IMR-90 (cell line): ENCODE measurements around the gene TAF10. TPM values are rescaled to one million over a fixed set of nuclear protein-coding genes. Genes with fewer than 3 reads are reported as not detected.

Experiments used
- ATAC-seq: fragments of 200-7000 bp; cut with Tn5 transposase; 2 replicates; pipeline ENCODE4 v1.9.1; 2020; ENCODE audit warnings: low read depth, mild to moderate bottlenecking, moderate library complexity
- BruUV-seq: library from RNA; stranded (reverse); fragments of 400-500 nt; replicated peaks from 2 replicates; lab custom pipeline; 2021; lab: Mats Ljungman, UMichigan
- CTCF ChIA-PET: fragments of 300-600 bp; formaldehyde crosslinking; extraction: SDS; loops from one replicate; lab custom pipeline; 2021; ENCODE audit warnings: antibody characterized with exemption; lab: Yijun Ruan, JAX
- POLR2A ChIA-PET: fragments of 300-600 bp; sonication (Branson Sonifier 250); formaldehyde crosslinking; loops from one replicate; lab custom pipeline; 2022; ENCODE audit warnings: antibody characterized with exemption; ENCODE audit not compliant: unreplicated experiment; lab: Charles Lee
- DNase-seq: peaks from one replicate; pipeline ENCODE4 v3.0.0; 2013
- H2AFZ ChIP-seq: replicated peaks from 2 replicates; pipeline ENCODE3; 2013; ENCODE audit warnings: low read length, mild to moderate bottlenecking; ENCODE audit not compliant: poor library complexity
- H2AK5ac ChIP-seq: 2 replicates; pipeline ENCODE4 v1.6.1; 2013; ENCODE audit warnings: low read depth, low read length, inconsistent platforms
- H2AK9ac ChIP-seq: replicated peaks from 2 replicates; pipeline ENCODE3; 2013; ENCODE audit warnings: mild to moderate bottlenecking, low read depth, low read length, moderate library complexity; ENCODE audit not compliant: poor library complexity
- H2BK120ac ChIP-seq: 2 replicates; pipeline ENCODE4 v1.6.1; 2013; ENCODE audit warnings: low read depth, low read length, inconsistent platforms
- H2BK15ac ChIP-seq: 3 replicates; pipeline ENCODE4 v1.6.1; 2013; ENCODE audit warnings: low read depth, low read length, inconsistent platforms
- H2BK20ac ChIP-seq: 2 replicates; pipeline ENCODE4 v1.6.1; 2013; ENCODE audit warnings: low read depth, mild to moderate bottlenecking, inconsistent platforms, low read length, moderate library complexity
- H2BK5ac ChIP-seq: 2 replicates; pipeline ENCODE4 v1.6.1; 2013; ENCODE audit warnings: mild to moderate bottlenecking, low read depth, low read length, inconsistent platforms; ENCODE audit not compliant: poor library complexity, severe bottlenecking
- H3K14ac ChIP-seq: replicated peaks from 2 replicates; pipeline ENCODE4 v1.6.1; 2013; ENCODE audit warnings: low read depth, low read length, inconsistent platforms
- H3K18ac ChIP-seq: 2 replicates; pipeline ENCODE4 v1.6.1; 2013; ENCODE audit warnings: low read depth, low read length, control low read depth
- H3K23ac ChIP-seq: 2 replicates; pipeline ENCODE4 v1.6.1; 2013; ENCODE audit warnings: low read depth, low read length, inconsistent platforms
- H3K27ac ChIP-seq: 2 replicates; pipeline ENCODE4 v1.5.1; 2013; ENCODE audit warnings: mild to moderate bottlenecking, control low read depth, low read length; ENCODE audit not compliant: insufficient read depth
- H3K27me3 ChIP-seq: 2 replicates; pipeline ENCODE4 v1.6.1; 2013; ENCODE audit warnings: low read length; ENCODE audit not compliant: control insufficient read depth, insufficient read depth
- H3K36me3 ChIP-seq: 2 replicates; pipeline ENCODE4 v1.6.1; 2013; ENCODE audit warnings: low read length, mixed read lengths; ENCODE audit not compliant: control insufficient read depth, insufficient read depth
- H3K4ac ChIP-seq: 2 replicates; pipeline ENCODE4 v1.6.1; 2013; ENCODE audit warnings: low read depth, low read length, inconsistent platforms
- H3K4me1 ChIP-seq: 2 replicates; pipeline ENCODE4 v1.6.1; 2013; ENCODE audit warnings: low read length, mixed read lengths; ENCODE audit not compliant: control insufficient read depth, insufficient read depth
- H3K4me2 ChIP-seq: 2 replicates; pipeline ENCODE4 v1.6.1; 2013; ENCODE audit warnings: low read depth, mild to moderate bottlenecking, control low read depth, low read length, moderate library complexity
- H3K4me3 ChIP-seq: 2 replicates; pipeline ENCODE4 v1.5.1; 2013; ENCODE audit warnings: low read depth, mild to moderate bottlenecking, control low read depth, low read length, moderate library complexity; ENCODE audit not compliant: insufficient read depth
- H3K56ac ChIP-seq: 2 replicates; pipeline ENCODE4 v1.6.1; 2013; ENCODE audit warnings: low read length, inconsistent platforms; ENCODE audit not compliant: insufficient read depth; ENCODE audit errors: extremely low read depth
- H3K79me1 ChIP-seq, 2 experiments: 2 replicates each; pipeline ENCODE4 v1.6.1; 2013; ENCODE audit warnings: low read length in 2 of 2, inconsistent platforms in 1 of 2, low read depth in 1 of 2
- H3K9ac ChIP-seq: 2 replicates; pipeline ENCODE4 v1.6.1; 2013; ENCODE audit warnings: low read depth, low read length, control low read depth
- H3K9me1 ChIP-seq: 2 replicates; pipeline ENCODE4 v1.6.1; 2013; ENCODE audit warnings: low read length, inconsistent platforms; ENCODE audit not compliant: insufficient read depth
- H3K9me3 ChIP-seq: 2 replicates; pipeline ENCODE4 v1.6.1; 2013; ENCODE audit warnings: low read length; ENCODE audit not compliant: control insufficient read depth, insufficient read depth
- H4K20me1 ChIP-seq: 2 replicates; pipeline ENCODE4 v1.6.1; 2013; ENCODE audit warnings: low read length, inconsistent platforms; ENCODE audit not compliant: insufficient read depth
- H4K5ac ChIP-seq: 2 replicates; pipeline ENCODE4 v1.6.1; 2013; ENCODE audit warnings: mild to moderate bottlenecking, low read depth, low read length, control low read depth
- H4K8ac ChIP-seq, 2 experiments: 2 replicates each; pipeline ENCODE4 v1.6.1; 2013; ENCODE audit warnings: low read depth in 2 of 2, low read length in 2 of 2, control low read depth in 1 of 2, inconsistent platforms in 1 of 2
- H4K91ac ChIP-seq: 2 replicates; pipeline ENCODE4 v1.6.1; 2013; ENCODE audit warnings: low read depth, low read length, inconsistent platforms; ENCODE audit not compliant: insufficient read depth
- BHLHE40 ChIP-seq: fragments of 150-350 bp; IDR thresholded peaks from 2 replicates; pipeline ENCODE4 v1.6.1; 2016; ENCODE audit warnings: mild to moderate bottlenecking, low read depth, low read length
- FOS ChIP-seq: fragments of 150-350 bp; IDR thresholded peaks from 2 replicates; pipeline ENCODE4 v1.6.1; 2016; ENCODE audit warnings: low read depth, low read length
- MAFK ChIP-seq: IDR thresholded peaks from 2 replicates; pipeline ENCODE4 v1.6.1; 2012; ENCODE audit warnings: low read depth, low read length, improper control_type of control experiment
- MAZ ChIP-seq: IDR thresholded peaks from 2 replicates; pipeline ENCODE4 v1.6.1; 2012; ENCODE audit warnings: low read depth, mild to moderate bottlenecking, low read length, improper control_type of control experiment, moderate library complexity, borderline replicate concordance
- NFE2L2 ChIP-seq: fragments of 150-350 bp; IDR thresholded peaks from 2 replicates; pipeline ENCODE4 v1.6.1; 2016; ENCODE audit warnings: low read depth, mild to moderate bottlenecking, low read length
- RAD21 ChIP-seq: IDR thresholded peaks from 2 replicates; pipeline ENCODE4 v1.6.1; 2012; ENCODE audit warnings: low read length, improper control_type of control experiment
- RCOR1 ChIP-seq: IDR thresholded peaks from 2 replicates; pipeline ENCODE4 v1.6.1; 2012; ENCODE audit warnings: mild to moderate bottlenecking, low read length, improper control_type of control experiment; ENCODE audit not compliant: insufficient replicate concordance
- RFX5 ChIP-seq: IDR thresholded peaks from 2 replicates; pipeline ENCODE4 v1.8.0; 2012; ENCODE audit warnings: low read depth, mild to moderate bottlenecking, low read length, moderate library complexity
- WGBS, 2 experiments: methylation state at CpG; one replicate each; pipeline versions ENCODE4 v1.1.5 to v1.1.7; 2013; ENCODE audit warnings: missing lambda C conversion rate in 2 of 2; ENCODE audit not compliant: insufficient read length in 1 of 2; ENCODE audit errors: extremely low coverage in 2 of 2; 5-methylcytosine and 5-hydroxymethylcytosine counted together
- dilution Hi-C: fragments of 300-500 bp; cut with HindIII; formaldehyde crosslinking; loops from one replicate; pipeline ENCODE4 v1.14.3; 2018; ENCODE audit warnings: low sequenced_read_pairs; ENCODE audit not compliant: unreplicated experiment
- in situ Hi-C: fragments of 300-500 bp; cut with MboI; formaldehyde crosslinking; loops from 3 replicates; pipeline ENCODE4 v1.14.3; 2019; ENCODE audit warnings: low sequenced_read_pairs, inconsistent platforms, mixed read lengths
- intact Hi-C: fragments of 100-400 bp; cut with micrococcal nuclease; formaldehyde crosslinking; loops from 2 replicates; pipeline ENCODE4 v1.10.0; 2022
- polyA plus RNA-seq, 3 experiments: library from polyadenylated mRNA; depleted of rRNA; stranded (reverse); fragments of >200 nt; gene quantifications; 2 replicates each; pipeline ENCODE4 v1.2.3, GENCODE V29; 2012; ENCODE audit warnings: low replicate concordance in 1 of 3
- total RNA-seq: library from RNA; depleted of rRNA; stranded (reverse); fragments of >200 nt; gene quantifications from 2 replicates; pipeline ENCODE4 v1.2.3, GENCODE V29; 2012
- TF ChIP-seq, protein P1 (sequence below): fragments of 150-350 bp; IDR thresholded peaks from 2 replicates; pipeline ENCODE4 v1.6.1; 2017; ENCODE audit warnings: mild to moderate bottlenecking, antibody characterized with exemption, low read length, low read depth
- TF ChIP-seq, protein P2 (sequence below): conservative IDR thresholded peaks from 2 replicates; pipeline ENCODE4 v1.5.1; 2012; ENCODE audit warnings: mild to moderate bottlenecking, low read depth, low read length, improper control_type of control experiment
- TF ChIP-seq, protein P3 (sequence below): fragments of 150-350 bp; IDR thresholded peaks from 2 replicates; pipeline ENCODE4 v1.6.1; 2016; ENCODE audit warnings: low read depth, mild to moderate bottlenecking, low read length, moderate library complexity, borderline replicate concordance

Gene TAF10
- total and polyA plus RNA-seq, 2 of the 4 experiments (the other 2 are of a cell fraction): 18.6 to 132 TPM

DNA sequence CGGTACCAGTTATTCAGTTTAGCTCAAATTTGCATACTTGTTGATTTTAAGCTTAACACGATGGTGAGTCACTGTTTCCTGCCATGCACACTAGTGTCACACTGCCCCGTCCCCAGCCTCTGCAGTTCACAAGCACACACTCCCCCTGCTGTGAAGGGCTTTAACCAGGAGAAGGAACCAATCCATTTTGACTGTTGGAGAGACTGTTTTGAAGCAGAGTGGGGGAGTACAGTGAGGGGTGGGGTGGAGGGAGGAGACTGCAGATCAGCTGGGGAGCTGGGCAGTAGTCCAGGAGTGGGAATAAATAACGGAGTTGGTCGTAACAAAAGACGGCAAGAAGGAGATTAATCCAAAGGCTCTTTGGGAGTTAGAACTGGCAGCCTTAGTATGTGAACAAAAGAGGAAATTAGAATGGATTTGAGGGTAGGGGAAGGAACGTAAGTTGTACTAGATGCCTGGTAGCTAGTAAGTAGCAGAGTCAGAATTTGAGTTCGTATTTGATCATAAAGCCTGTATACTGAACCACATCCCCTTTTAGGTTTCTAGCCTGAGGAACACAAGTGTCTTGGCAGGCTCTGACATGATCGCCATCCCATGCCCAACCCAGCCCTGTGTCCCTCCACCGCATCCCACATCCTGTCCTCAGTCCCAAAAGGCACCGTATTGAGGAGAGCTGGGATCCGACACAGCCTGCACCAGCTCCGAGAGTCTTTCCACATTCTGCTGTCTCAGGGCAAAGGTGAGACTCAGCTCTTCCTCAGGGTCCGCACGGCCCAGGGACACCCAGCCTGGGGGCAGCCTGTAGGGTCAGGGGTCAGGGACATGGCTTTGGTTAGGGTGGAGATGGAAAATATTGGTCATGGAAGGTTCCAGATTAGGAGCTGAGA, 6.3 kb upstream of the TAF10 start:
- BruUV-seq: no TSS peak
- TF ChIP-seq, protein P1, sequence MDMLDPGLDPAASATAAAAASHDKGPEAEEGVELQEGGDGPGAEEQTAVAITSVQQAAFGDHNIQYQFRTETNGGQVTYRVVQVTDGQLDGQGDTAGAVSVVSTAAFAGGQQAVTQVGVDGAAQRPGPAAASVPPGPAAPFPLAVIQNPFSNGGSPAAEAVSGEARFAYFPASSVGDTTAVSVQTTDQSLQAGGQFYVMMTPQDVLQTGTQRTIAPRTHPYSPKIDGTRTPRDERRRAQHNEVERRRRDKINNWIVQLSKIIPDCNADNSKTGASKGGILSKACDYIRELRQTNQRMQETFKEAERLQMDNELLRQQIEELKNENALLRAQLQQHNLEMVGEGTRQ: peak; percentile 28; the same call in 1 of the 2 replicates
- TF ChIP-seq FOS: peak; percentile 49; the same call in 1 of the 2 replicates
- peak; percentile 33; the same call in 1 of the 2 replicates for TF ChIP-seq RAD21
- TF ChIP-seq, protein P2, sequence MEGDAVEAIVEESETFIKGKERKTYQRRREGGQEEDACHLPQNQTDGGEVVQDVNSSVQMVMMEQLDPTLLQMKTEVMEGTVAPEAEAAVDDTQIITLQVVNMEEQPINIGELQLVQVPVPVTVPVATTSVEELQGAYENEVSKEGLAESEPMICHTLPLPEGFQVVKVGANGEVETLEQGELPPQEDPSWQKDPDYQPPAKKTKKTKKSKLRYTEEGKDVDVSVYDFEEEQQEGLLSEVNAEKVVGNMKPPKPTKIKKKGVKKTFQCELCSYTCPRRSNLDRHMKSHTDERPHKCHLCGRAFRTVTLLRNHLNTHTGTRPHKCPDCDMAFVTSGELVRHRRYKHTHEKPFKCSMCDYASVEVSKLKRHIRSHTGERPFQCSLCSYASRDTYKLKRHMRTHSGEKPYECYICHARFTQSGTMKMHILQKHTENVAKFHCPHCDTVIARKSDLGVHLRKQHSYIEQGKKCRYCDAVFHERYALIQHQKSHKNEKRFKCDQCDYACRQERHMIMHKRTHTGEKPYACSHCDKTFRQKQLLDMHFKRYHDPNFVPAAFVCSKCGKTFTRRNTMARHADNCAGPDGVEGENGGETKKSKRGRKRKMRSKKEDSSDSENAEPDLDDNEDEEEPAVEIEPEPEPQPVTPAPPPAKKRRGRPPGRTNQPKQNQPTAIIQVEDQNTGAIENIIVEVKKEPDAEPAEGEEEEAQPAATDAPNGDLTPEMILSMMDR: peak; percentile 28; the same call in 1 of the 2 replicates
- peak; percentile 87; the same call in 1 of the 2 replicates for TF ChIP-seq MAZ
- no peak for TF ChIP-seq NFE2L2
- TF ChIP-seq RCOR1: no peak
- TF ChIP-seq, protein P3, sequence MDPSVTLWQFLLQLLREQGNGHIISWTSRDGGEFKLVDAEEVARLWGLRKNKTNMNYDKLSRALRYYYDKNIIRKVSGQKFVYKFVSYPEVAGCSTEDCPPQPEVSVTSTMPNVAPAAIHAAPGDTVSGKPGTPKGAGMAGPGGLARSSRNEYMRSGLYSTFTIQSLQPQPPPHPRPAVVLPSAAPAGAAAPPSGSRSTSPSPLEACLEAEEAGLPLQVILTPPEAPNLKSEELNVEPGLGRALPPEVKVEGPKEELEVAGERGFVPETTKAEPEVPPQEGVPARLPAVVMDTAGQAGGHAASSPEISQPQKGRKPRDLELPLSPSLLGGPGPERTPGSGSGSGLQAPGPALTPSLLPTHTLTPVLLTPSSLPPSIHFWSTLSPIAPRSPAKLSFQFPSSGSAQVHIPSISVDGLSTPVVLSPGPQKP: no peak
- TF ChIP-seq BHLHE40: no peak; the same call in 1 of the 2 replicates
- peak; percentile 63 for TF ChIP-seq RFX5
- 0 out of 2 replicates have a peak, but pooled peaks have one; percentile 11 for TF ChIP-seq MAFK

More for the DNA sequence above, 6.3 kb upstream of the TAF10 start:
- peak; percentile 79 for ATAC-seq
- Histone ChIP-seq H2AK5ac (peak overlapping the region; percentile 93), H2BK15ac (peak overlapping the region; percentile 66; the same call in 2 of the 3 replicates), H2AK9ac (peak overlapping the region; percentile 97), H3K4me1 (peaks cover 7% of the 10 kb centered on the region), H3K4me2 (peak overlapping the region; percentile 91), H2BK20ac (peak overlapping the region; percentile 36), H2BK120ac (peak overlapping the region; percentile 65), H3K27me3 (no peaks in the 10 kb centered on the region), H4K8ac (peak overlapping the region; percentile 78 to 79), H4K91ac (peak overlapping the region; percentile 71), H3K9ac (peak overlapping the region; percentile 90), H3K4me3 (peak overlapping the region; percentile 75), H3K36me3 (peaks cover 24% of the 10 kb centered on the region; the same call in 1 of the 2 replicates), H3K23ac (peak overlapping the region; percentile 90), H3K9me3 (no peaks in the 10 kb centered on the region), H3K56ac (peak overlapping the region; percentile 72), H2BK5ac (peak overlapping the region; percentile 74), H3K27ac (peak overlapping the region; percentile 81), H3K4ac (peak overlapping the region; percentile 94), H2AFZ (peak overlapping the region; percentile 97), H3K18ac (peak overlapping the region; percentile 43), H4K5ac (peak overlapping the region; percentile 73), H3K79me1 (peaks cover 9 to 49% of the 10 kb centered on the region in 2 experiments), H4K20me1 (peaks cover 9% of the 10 kb centered on the region; the same call in 1 of the 2 replicates), H3K9me1 (peaks cover 19% of the 10 kb centered on the region), H3K14ac (peak overlapping the region; percentile 95)
- dilution Hi-C loops: no loop called here
- DNase-seq: peak; percentile 90
- CTCF ChIA-PET: interaction anchor here (0.6 to 2.4 kb wide), 11 partner anchors 14 to 239 kb away, joined by 3 to 17 read pairs (median 4); partner anchors contain the start of gene MRPL17
- 0% methylated on average over 4 of the region's 15 CpGs; no CpG with 5 or more reads in 1 of the 2 experiments for WGBS, 2 experiments
- POLR2A ChIA-PET: interaction anchor here (0.8 to 1.6 kb wide), 3 partner anchors 10 to 65 kb away, joined by 3 to 4 read pairs (median 4); partner anchors contain the start of gene MRPL17
- in situ Hi-C loops: loop anchor here (5.0 kb wide), 1 partner anchor 64 kb away; the partner anchor contains the start of gene MRPL17
- intact Hi-C loops: loop anchor here (1.0 to 5.0 kb wide), 2 partner anchors 65 to 139 kb away; partner anchors contain the start of gene MRPL17
